22Rv1 (cell line): ENCODE results near the gene VASP.

Experiments used
- H3K27ac ChIP-seq: fragments of 450-650 bp; 2 replicates; pipeline ENCODE4 v1.5.1; 2017
- ZFX ChIP-seq: fragments of 450-650 bp; IDR thresholded peaks from 2 replicates; pipeline ENCODE4 v1.6.1; 2017; ENCODE audit warnings: antibody characterized with exemption, borderline replicate concordance
- TF ChIP-seq, protein P1 (sequence below): fragments of 450-650 bp; IDR thresholded peaks from 2 replicates; pipeline ENCODE4 v1.5.1; 2017; ENCODE audit warnings: mild to moderate bottlenecking

The VASP gene

GRCh38 chr19:45492137-45492626 lies 15.1 kb upstream of the VASP start:
- H3K27ac ChIP-seq: peak overlapping the region; percentile 72
- TF ChIP-seq, protein P1, sequence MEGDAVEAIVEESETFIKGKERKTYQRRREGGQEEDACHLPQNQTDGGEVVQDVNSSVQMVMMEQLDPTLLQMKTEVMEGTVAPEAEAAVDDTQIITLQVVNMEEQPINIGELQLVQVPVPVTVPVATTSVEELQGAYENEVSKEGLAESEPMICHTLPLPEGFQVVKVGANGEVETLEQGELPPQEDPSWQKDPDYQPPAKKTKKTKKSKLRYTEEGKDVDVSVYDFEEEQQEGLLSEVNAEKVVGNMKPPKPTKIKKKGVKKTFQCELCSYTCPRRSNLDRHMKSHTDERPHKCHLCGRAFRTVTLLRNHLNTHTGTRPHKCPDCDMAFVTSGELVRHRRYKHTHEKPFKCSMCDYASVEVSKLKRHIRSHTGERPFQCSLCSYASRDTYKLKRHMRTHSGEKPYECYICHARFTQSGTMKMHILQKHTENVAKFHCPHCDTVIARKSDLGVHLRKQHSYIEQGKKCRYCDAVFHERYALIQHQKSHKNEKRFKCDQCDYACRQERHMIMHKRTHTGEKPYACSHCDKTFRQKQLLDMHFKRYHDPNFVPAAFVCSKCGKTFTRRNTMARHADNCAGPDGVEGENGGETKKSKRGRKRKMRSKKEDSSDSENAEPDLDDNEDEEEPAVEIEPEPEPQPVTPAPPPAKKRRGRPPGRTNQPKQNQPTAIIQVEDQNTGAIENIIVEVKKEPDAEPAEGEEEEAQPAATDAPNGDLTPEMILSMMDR: no peak
- TF ChIP-seq ZFX: no peak

GRCh38 chr19:45492627-45493470 lies 14.4 kb upstream of the VASP start:
- no peak for TF ChIP-seq ZFX
- TF ChIP-seq, protein P1: no peak
- H3K27ac ChIP-seq: peak overlapping the region; percentile 72

GRCh38 chr19:45494261-45494916 lies 12.9 kb upstream of the VASP start:
- peak overlapping the region; percentile 72 for H3K27ac ChIP-seq
- no peak for TF ChIP-seq ZFX
- TF ChIP-seq, protein P1: no peak

DNA sequence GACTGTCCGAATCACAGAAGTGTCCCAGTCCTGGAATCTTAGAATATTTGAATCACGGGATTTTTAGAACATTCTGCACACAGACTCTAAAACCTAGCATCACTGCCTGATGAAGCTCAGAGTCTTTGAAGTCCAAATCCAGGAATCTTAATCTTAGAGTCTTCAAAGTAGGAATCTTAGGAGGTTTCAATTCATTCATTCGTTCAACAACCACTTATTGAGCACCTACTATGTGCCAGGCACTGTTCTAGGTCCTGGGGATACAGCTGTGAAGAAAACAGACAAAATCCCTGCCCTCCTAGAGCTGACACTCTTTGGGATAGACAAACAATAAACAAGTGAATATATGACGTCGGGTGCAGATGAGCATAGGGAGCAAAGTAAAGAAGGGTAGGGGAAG lies 12.1 kb upstream of the VASP start:
- H3K27ac ChIP-seq: peak overlapping the region; percentile 13; the same call in 1 of the 2 replicates
- no peak for TF ChIP-seq ZFX
- TF ChIP-seq, protein P1: no peak

- TF ChIP-seq, protein P1: no peak
- no peak for TF ChIP-seq ZFX
- peak overlapping the region; percentile 61 for H3K27ac ChIP-seq
Measured at GRCh38 chr19:45496349-45496953, 10.8 kb upstream of the VASP start.

- TF ChIP-seq, protein P1: no peak
- no peak for TF ChIP-seq ZFX
Measured at GRCh38 chr19:45497791-45498190, 9.5 kb upstream of the VASP start.

More at GRCh38 chr19:45497791-45498190, 9.5 kb upstream of the VASP start:
- H3K27ac ChIP-seq: 0 out of 2 replicates have a peak overlapping the region, but pooled peaks have one; percentile 18
